Activated naive CD4-positive, alpha-beta T cell treated with anti-CD3 and anti-CD28 coated beads, Interleukin-2, amount 10 ng/mL, durations not matched to agents 7 days and 5 days (primary cell): ENCODE data around the gene CASK.
A peak's percentile ranks its signal among the peaks of the same experiment; 100 is the strongest.
"Not testable (repeated sequence)": the region's sequence is repeated elsewhere in the genome, so short reads cannot be mapped to it uniquely, and the experiment has no call there.

ENCODE experiments used
- CTCF ChIA-PET: fragments of 350-600 bp; sonication (Branson Sonifier 250); formaldehyde crosslinking; loops from one replicate; lab custom pipeline; 2021; ENCODE audit warnings: antibody characterized with exemption; lab: Charles Lee
- DNase-seq: peaks from one replicate; pipeline ENCODE4 v3.0.0-alpha.2; 2020
- H3K27ac Mint-ChIP-seq: one replicate; pipeline ENCODE4 v1.8.0; 2021; ENCODE audit warnings: mild to moderate bottlenecking, moderate library complexity, mixed read lengths
- H3K27me3 Mint-ChIP-seq: one replicate; pipeline ENCODE4 v1.8.0; 2021; ENCODE audit warnings: mild to moderate bottlenecking, mixed read lengths
- H3K36me3 Mint-ChIP-seq: one replicate; pipeline ENCODE4 v1.8.0; 2021; ENCODE audit warnings: mixed read lengths
- H3K4me1 Mint-ChIP-seq: one replicate; pipeline ENCODE4 v1.8.0; 2021; ENCODE audit warnings: mixed read lengths
- H3K4me3 Mint-ChIP-seq: one replicate; pipeline ENCODE4 v1.8.0; 2021; ENCODE audit warnings: mild to moderate bottlenecking, moderate library complexity, mixed read lengths
- H3K9me3 Mint-ChIP-seq: one replicate; pipeline ENCODE4 v1.8.0; 2021; ENCODE audit warnings: mixed read lengths

The CASK gene

GRCh38 chrX:41693024-41693423 lies 230.3 kb downstream of the CASK start:
- H3K36me3 Mint-ChIP-seq, result peaks cover 19% of the 10 kb centered on the region
- DNase-seq, result no peak
- H3K27ac Mint-ChIP-seq, result peak overlapping the region; percentile 30
- no peaks in the 10 kb centered on the region for H3K27me3 Mint-ChIP-seq
- H3K4me1 Mint-ChIP-seq, result peaks cover 45% of the 10 kb centered on the region
- H3K4me3 Mint-ChIP-seq, result no peak overlapping the region
- CTCF ChIA-PET, result no interaction called here
- H3K9me3 Mint-ChIP-seq, result peaks cover 2% of the 10 kb centered on the region

GRCh38 chrX:41692162-41692749 lies 231.1 kb downstream of the CASK start:
- no peak overlapping the region for H3K4me3 Mint-ChIP-seq
- H3K36me3 Mint-ChIP-seq, result peaks cover 18% of the 10 kb centered on the region
- DNase-seq, result no peak
- no peaks in the 10 kb centered on the region for H3K27me3 Mint-ChIP-seq
- H3K4me1 Mint-ChIP-seq, result peaks cover 46% of the 10 kb centered on the region
- peaks cover 2% of the 10 kb centered on the region for H3K9me3 Mint-ChIP-seq
- CTCF ChIA-PET, result no interaction called here
- H3K27ac Mint-ChIP-seq, result peak overlapping the region; percentile 43

- Mint-ChIP-seq H3K36me3 (peaks cover 12% of the 10 kb centered on the region), H3K9me3 (no peaks in the 10 kb centered on the region), H3K27me3 (no peaks in the 10 kb centered on the region), H3K4me1 (peaks cover 42% of the 10 kb centered on the region), H3K27ac (no peak overlapping the region), H3K4me3 (no peak overlapping the region)
- CTCF ChIA-PET, result no interaction called here
- no peak for DNase-seq
Measured at GRCh38 chrX:41689711-41690110, 233.6 kb downstream of the CASK start.

GRCh38 chrX:41688835-41689234 lies 234.5 kb downstream of the CASK start, which contains the start of gene GPR34:
TSS of gene GPR34 (plus strand) at chrX:41688973. CDS start at chrX:41695634, 6,661 bp downstream.
- Mint-ChIP-seq H3K4me1 (peaks cover 34% of the 10 kb centered on the region), H3K27me3 (no peaks in the 10 kb centered on the region), H3K27ac (no peak within 1 kb of the TSS), H3K36me3 (peaks cover 7% of the 10 kb centered on the region), H3K4me3 (no peak within 1 kb of the TSS), H3K9me3 (no peaks in the 10 kb centered on the region)
- peak; percentile 27 for DNase-seq
- CTCF ChIA-PET, result no interaction called here

GRCh38 chrX:41688156-41688555 lies 235.2 kb downstream of the CASK start:
- DNase-seq, result no peak
- Mint-ChIP-seq H3K36me3 (peaks cover 7% of the 10 kb centered on the region), H3K27ac (no peak overlapping the region), H3K9me3 (no peaks in the 10 kb centered on the region), H3K4me1 (peaks cover 28% of the 10 kb centered on the region), H3K27me3 (no peaks in the 10 kb centered on the region), H3K4me3 (no peak overlapping the region)
- CTCF ChIA-PET, result no interaction called here

GRCh38 chrX:41686788-41687187 lies 236.6 kb downstream of the CASK start:
- H3K4me1 Mint-ChIP-seq, result peaks cover 18% of the 10 kb centered on the region

GRCh38 chrX:41684940-41685339 lies 238.4 kb downstream of the CASK start:
- no peaks in the 10 kb centered on the region for H3K9me3 Mint-ChIP-seq
- no peak overlapping the region for H3K4me3 Mint-ChIP-seq

More at GRCh38 chrX:41686788-41687187, 236.6 kb downstream of the CASK start:
- no peak overlapping the region for H3K27ac Mint-ChIP-seq
- H3K27me3 Mint-ChIP-seq, result no peaks in the 10 kb centered on the region
- H3K4me3 Mint-ChIP-seq, result no peak overlapping the region
- CTCF ChIA-PET, result no interaction called here
- no peak for DNase-seq
- H3K36me3 Mint-ChIP-seq, result peaks cover 1% of the 10 kb centered on the region
- H3K9me3 Mint-ChIP-seq, result no peaks in the 10 kb centered on the region

GRCh38 chrX:41684138-41684537 lies 239.2 kb downstream of the CASK start:
- Mint-ChIP-seq H3K4me3 (no peak overlapping the region), H3K27me3 (no peaks in the 10 kb centered on the region), H3K36me3 (peaks cover 4% of the 10 kb centered on the region), H3K9me3 (no peaks in the 10 kb centered on the region), H3K27ac (no peak overlapping the region), H3K4me1 (peaks cover 14% of the 10 kb centered on the region)
- CTCF ChIA-PET, result no interaction called here
- no peak for DNase-seq

More at GRCh38 chrX:41684940-41685339, 238.4 kb downstream of the CASK start:
- Mint-ChIP-seq H3K36me3 (peaks cover 4% of the 10 kb centered on the region), H3K27ac (no peak overlapping the region), H3K27me3 (no peaks in the 10 kb centered on the region), H3K4me1 (peaks cover 15% of the 10 kb centered on the region)
- no peak for DNase-seq
- CTCF ChIA-PET, result no interaction called here

GRCh38 chrX:41677183-41678060 lies 245.9 kb downstream of the CASK start:
- no peaks in the 10 kb centered on the region for H3K9me3 Mint-ChIP-seq
- H3K27me3 Mint-ChIP-seq, result no peaks in the 10 kb centered on the region
- H3K36me3 Mint-ChIP-seq, result peaks cover 12% of the 10 kb centered on the region
- CTCF ChIA-PET, result no interaction called here
- H3K4me3 Mint-ChIP-seq, result no peak overlapping the region
- H3K27ac Mint-ChIP-seq, result no peak overlapping the region
- DNase-seq, result no peak
- H3K4me1 Mint-ChIP-seq, result peaks cover 11% of the 10 kb centered on the region

- CTCF ChIA-PET, H3K27ac Mint-ChIP-seq, H3K4me3 Mint-ChIP-seq, H3K27me3 Mint-ChIP-seq, H3K9me3 Mint-ChIP-seq, DNase-seq: not testable (repeated sequence)
- Mint-ChIP-seq H3K36me3 (peaks cover 11% of the 10 kb centered on the region), H3K4me1 (peaks cover 11% of the 10 kb centered on the region)
Measured at GRCh38 chrX:41676361-41676760, 247.0 kb downstream of the CASK start.

GRCh38 chrX:41672643-41673042 lies 250.7 kb downstream of the CASK start:
- no peak for DNase-seq
- H3K27ac Mint-ChIP-seq, result no peak overlapping the region
- H3K4me3 Mint-ChIP-seq, result no peak overlapping the region
- CTCF ChIA-PET, result no interaction called here
- H3K9me3 Mint-ChIP-seq, result no peaks in the 10 kb centered on the region
- peaks cover 18% of the 10 kb centered on the region for H3K4me1 Mint-ChIP-seq
- H3K36me3 Mint-ChIP-seq, result peaks cover 21% of the 10 kb centered on the region
- no peaks in the 10 kb centered on the region for H3K27me3 Mint-ChIP-seq

GRCh38 chrX:41671082-41671481 lies 252.3 kb downstream of the CASK start:
- DNase-seq, result no peak
- peaks cover 27% of the 10 kb centered on the region for H3K4me1 Mint-ChIP-seq
- no peaks in the 10 kb centered on the region for H3K27me3 Mint-ChIP-seq
- CTCF ChIA-PET, result no interaction called here
- H3K9me3 Mint-ChIP-seq, result no peaks in the 10 kb centered on the region
- no peak overlapping the region for H3K4me3 Mint-ChIP-seq
- peaks cover 24% of the 10 kb centered on the region for H3K36me3 Mint-ChIP-seq
- no peak overlapping the region for H3K27ac Mint-ChIP-seq

- H3K27me3 Mint-ChIP-seq, result no peaks in the 10 kb centered on the region
- H3K4me3 Mint-ChIP-seq, result no peak overlapping the region
- H3K9me3 Mint-ChIP-seq, result no peaks in the 10 kb centered on the region
- no peak overlapping the region for H3K27ac Mint-ChIP-seq
- CTCF ChIA-PET, result no interaction called here
- peaks cover 28% of the 10 kb centered on the region for H3K36me3 Mint-ChIP-seq
- DNase-seq, result no peak
- H3K4me1 Mint-ChIP-seq, result peaks cover 27% of the 10 kb centered on the region
Measured at GRCh38 chrX:41670112-41670511, 253.2 kb downstream of the CASK start.

GRCh38 chrX:41667631-41668030 lies 255.7 kb downstream of the CASK start:
- no peaks in the 10 kb centered on the region for H3K27me3 Mint-ChIP-seq
- no peak overlapping the region for H3K27ac Mint-ChIP-seq
- peaks cover 29% of the 10 kb centered on the region for H3K36me3 Mint-ChIP-seq
- H3K9me3 Mint-ChIP-seq, result no peaks in the 10 kb centered on the region
- H3K4me3 Mint-ChIP-seq, result no peak overlapping the region
- CTCF ChIA-PET, result no interaction called here
- DNase-seq, result no peak
- H3K4me1 Mint-ChIP-seq, result peaks cover 30% of the 10 kb centered on the region

GRCh38 chrX:41666251-41666650 lies 257.1 kb downstream of the CASK start:
- H3K9me3 Mint-ChIP-seq, result no peaks in the 10 kb centered on the region
- H3K36me3 Mint-ChIP-seq, result peaks cover 29% of the 10 kb centered on the region
- H3K27me3 Mint-ChIP-seq, result no peaks in the 10 kb centered on the region
- no peak overlapping the region for H3K4me3 Mint-ChIP-seq
- peaks cover 30% of the 10 kb centered on the region for H3K4me1 Mint-ChIP-seq
- no peak for DNase-seq
- CTCF ChIA-PET, result no interaction called here
- peak overlapping the region; percentile 2 for H3K27ac Mint-ChIP-seq
